H9 (cell line): Measurements from ENCODE around the gene CACNA1D. TPM values are rescaled to one million over a fixed set of nuclear protein-coding genes. Genes with fewer than 3 reads are reported as not detected.

Experiments used
- DNase-seq: peaks from one replicate; pipeline ENCODE4 v3.0.0-alpha.2; 2017
- H2AFZ ChIP-seq: one replicate; pipeline ENCODE4 v1.6.1; 2013; ENCODE audit warnings: mild to moderate bottlenecking, low read length, control low read depth, moderate library complexity
- H2AK5ac ChIP-seq: 2 replicates; pipeline ENCODE4 v1.6.1; 2013; ENCODE audit warnings: low read length, control low read depth, mixed read lengths; ENCODE audit not compliant: insufficient read length
- H2BK120ac ChIP-seq: one replicate; pipeline ENCODE4 v1.6.1; 2013; ENCODE audit warnings: low read depth, mild to moderate bottlenecking, low read length, control low read depth, inconsistent platforms; ENCODE audit not compliant: poor library complexity, severe bottlenecking
- H2BK12ac ChIP-seq: 2 replicates; pipeline ENCODE4 v1.6.1; 2013; ENCODE audit warnings: low read length, control low read depth, mixed read lengths, low read depth; ENCODE audit not compliant: insufficient read length
- H2BK15ac ChIP-seq: 2 replicates; pipeline ENCODE4 v1.6.1; 2013; ENCODE audit warnings: low read depth, low read length, control low read depth
- H2BK20ac ChIP-seq: one replicate; pipeline ENCODE4 v1.6.1; 2013; ENCODE audit warnings: low read depth, mild to moderate bottlenecking, low read length, control low read depth, inconsistent platforms; ENCODE audit not compliant: poor library complexity, severe bottlenecking
- H2BK5ac ChIP-seq: 2 replicates; pipeline ENCODE4 v1.6.1; 2013; ENCODE audit warnings: low read length, control low read depth, mixed read lengths; ENCODE audit not compliant: insufficient read length
- H3K14ac ChIP-seq: 2 replicates; pipeline ENCODE4 v1.6.1; 2013; ENCODE audit warnings: low read length, control low read depth; ENCODE audit not compliant: insufficient read depth
- H3K18ac ChIP-seq: 2 replicates; pipeline ENCODE4 v1.6.1; 2013; ENCODE audit warnings: low read depth, mild to moderate bottlenecking, mixed read lengths, low read length, control low read depth; ENCODE audit not compliant: insufficient read length
- H3K23ac ChIP-seq: 2 replicates; pipeline ENCODE4 v1.6.1; 2013; ENCODE audit warnings: low read length, control low read depth, mixed read lengths, low read depth; ENCODE audit not compliant: insufficient read length
- H3K23me2 ChIP-seq: 2 replicates; pipeline ENCODE4 v1.6.1; 2013; ENCODE audit warnings: low read depth, mild to moderate bottlenecking, mixed read lengths, low read length, control low read depth; ENCODE audit not compliant: insufficient read length, poor library complexity, severe bottlenecking
- H3K27ac ChIP-seq: 2 replicates; pipeline ENCODE4 v1.5.1; 2013; ENCODE audit warnings: low read length, control low read depth, mixed read lengths, low read depth; ENCODE audit not compliant: insufficient read length
- H3K27me3 ChIP-seq: 2 replicates; pipeline ENCODE4 v1.6.1; 2013; ENCODE audit warnings: low read length, control low read depth, inconsistent platforms; ENCODE audit not compliant: insufficient read depth
- H3K4ac ChIP-seq: 2 replicates; pipeline ENCODE4 v1.6.1; 2013; ENCODE audit warnings: low read depth, mild to moderate bottlenecking, control low read depth, inconsistent platforms, low read length, moderate library complexity
- H3K4me1 ChIP-seq: 2 replicates; pipeline ENCODE4 v1.6.1; 2013; ENCODE audit warnings: low read length, control low read depth, inconsistent platforms; ENCODE audit not compliant: insufficient read depth
- H3K4me2 ChIP-seq: 2 replicates; pipeline ENCODE4 v1.6.1; 2013; ENCODE audit warnings: low read length, control low read depth, mixed read lengths; ENCODE audit not compliant: insufficient read length, insufficient read depth
- H3K56ac ChIP-seq: 2 replicates; pipeline ENCODE4 v1.6.1; 2013; ENCODE audit warnings: low read depth, mild to moderate bottlenecking, mixed read lengths, low read length, control low read depth; ENCODE audit not compliant: insufficient read length
- H3K79me1 ChIP-seq: 2 replicates; pipeline ENCODE4 v1.6.1; 2013; ENCODE audit warnings: low read depth, mild to moderate bottlenecking, moderate library complexity, low read length, control low read depth, inconsistent platforms; ENCODE audit not compliant: insufficient read depth, poor library complexity, severe bottlenecking
- H3K79me2 ChIP-seq: 2 replicates; pipeline ENCODE4 v1.6.1; 2013; ENCODE audit warnings: low read length, control low read depth, inconsistent platforms; ENCODE audit not compliant: insufficient read depth
- H3K9ac ChIP-seq: 2 replicates; pipeline ENCODE4 v1.6.1; 2013; ENCODE audit warnings: low read length, control low read depth, mixed read lengths; ENCODE audit not compliant: insufficient read length; ENCODE audit errors: extremely low read depth
- H3K9me3 ChIP-seq: one replicate; pipeline ENCODE4 v1.6.1; 2013; ENCODE audit warnings: low read depth, low read length, inconsistent platforms; ENCODE audit not compliant: control insufficient read depth
- H3T11ph ChIP-seq: one replicate; pipeline ENCODE4 v1.6.1; 2013; ENCODE audit warnings: mild to moderate bottlenecking, low read length, control low read depth, inconsistent platforms
- H4K20me1 ChIP-seq: one replicate; pipeline ENCODE4 v1.6.1; 2013; ENCODE audit not compliant: control insufficient read depth, insufficient read length, insufficient read depth
- H4K5ac ChIP-seq: 2 replicates; pipeline ENCODE4 v1.6.1; 2013; ENCODE audit warnings: low read depth, mild to moderate bottlenecking, mixed read lengths, low read length, control low read depth; ENCODE audit not compliant: insufficient read length
- H4K8ac ChIP-seq: replicated peaks from 2 replicates; pipeline ENCODE4 v1.6.1; 2013; ENCODE audit warnings: low read length, control low read depth, mixed read lengths, low read depth; ENCODE audit not compliant: insufficient read length
- H4K91ac ChIP-seq: 2 replicates; pipeline ENCODE4 v1.6.1; 2013; ENCODE audit warnings: low read depth, mild to moderate bottlenecking, moderate library complexity, mixed read lengths, low read length, control low read depth; ENCODE audit not compliant: insufficient read length
- H3K27ac Mint-ChIP-seq, 3 experiments: 2 replicates in 2 of 3; 3 replicates in 1 of 3; pipeline ENCODE4 v1.8.0; 2020 to 2021; ENCODE audit warnings: mixed read lengths in 3 of 3, mild to moderate bottlenecking in 1 of 3, moderate library complexity in 1 of 3
- H3K27me3 Mint-ChIP-seq: 2 replicates; pipeline ENCODE4 v1.8.0; 2021; ENCODE audit warnings: low read depth, mild to moderate bottlenecking, moderate library complexity, mixed read lengths
- H3K36me3 Mint-ChIP-seq, 3 experiments: 2 replicates in 2 of 3; 3 replicates in 1 of 3; pipeline ENCODE4 v1.8.0; 2020 to 2021; ENCODE audit warnings: low read depth in 3 of 3, mixed read lengths in 3 of 3; ENCODE audit not compliant: insufficient read depth in 1 of 3
- H3K4me1 Mint-ChIP-seq, 2 experiments: 2 replicates each; pipeline ENCODE4 v1.8.0; 2020; ENCODE audit warnings: mixed read lengths in 2 of 2
- H3K4me3 Mint-ChIP-seq, 2 experiments: 2 replicates in 1 of 2; 3 replicates in 1 of 2; pipeline ENCODE4 v1.8.0; 2020 to 2021; ENCODE audit warnings: mild to moderate bottlenecking in 2 of 2, mixed read lengths in 2 of 2, moderate library complexity in 1 of 2
- H3K9me3 Mint-ChIP-seq, 2 experiments: 2 replicates in 1 of 2; 3 replicates in 1 of 2; pipeline ENCODE4 v1.8.0; 2020; ENCODE audit warnings: mild to moderate bottlenecking in 2 of 2, mixed read lengths in 2 of 2, moderate library complexity in 1 of 2
- CTCF ChIP-seq: fragments of 200-600 bp; sonication (generic); conservative IDR thresholded peaks from 3 replicates; pipeline ENCODE4 v1.8.0; 2021; ENCODE audit warnings: antibody characterized with exemption, mild to moderate bottlenecking
- WGBS: extraction: QIAGEN DNeasy Blood & Tissue Kit; methylation state at CpG from one replicate; pipeline ENCODE4 v1.1.7; 2013; ENCODE audit warnings: missing lambda C conversion rate, low lambda C conversion rate, mixed read lengths; ENCODE audit not compliant: insufficient read length; ENCODE audit errors: extremely low coverage; 5-methylcytosine and 5-hydroxymethylcytosine counted together
- total RNA-seq: library from RNA; stranded (reverse); gene quantifications from 2 replicates; pipeline ENCODE4 v1.2.1, GENCODE V29; 2021

CACNA1D gene
- total RNA-seq, 1 experiment from 2014 or later = 3.5 TPM

GRCh38 chr3:53694046-53694445, 199.6 kb downstream of the CACNA1D start:
- no peak overlapping the region for H3K4me3 Mint-ChIP-seq
- Histone ChIP-seq H2BK120ac (no peak overlapping the region), H2BK12ac (no peak overlapping the region), H4K91ac (no peak overlapping the region), H2BK5ac (no peak overlapping the region), H3K23ac (no peak overlapping the region), H2AK5ac (no peak overlapping the region), H3K79me2 (no peaks in the 10 kb centered on the region), H2BK20ac (no peak overlapping the region), H3K4me1 (no peaks in the 10 kb centered on the region), H3T11ph (no peak overlapping the region), H3K4me2 (no peak overlapping the region), H4K5ac (no peak overlapping the region), H4K8ac (no peak overlapping the region), H3K79me1 (no peaks in the 10 kb centered on the region), H3K9ac (no peak overlapping the region), H4K20me1 (no peaks in the 10 kb centered on the region), H2BK15ac (no peak overlapping the region), H3K56ac (no peak overlapping the region), H3K4ac (no peak overlapping the region), H3K14ac (no peak overlapping the region), H3K27me3 (no peaks in the 10 kb centered on the region), H3K9me3 (no peaks in the 10 kb centered on the region), H3K27ac (no peak overlapping the region), H3K18ac (no peak overlapping the region), H2AFZ (no peak overlapping the region), H3K23me2 (no peaks in the 10 kb centered on the region)
- no peak for DNase-seq
- peak overlapping the region in 1 of 3 experiments; percentile 49; a peak in 1 of 7 replicates for H3K27ac Mint-ChIP-seq
- peaks cover 5% of the 10 kb centered on the region for H3K27me3 Mint-ChIP-seq
- H3K9me3 Mint-ChIP-seq = no peaks in the 10 kb centered on the region; a peak in 1 of 5 replicates
- no peak for TF ChIP-seq CTCF
- no peaks in the 10 kb centered on the region for H3K36me3 Mint-ChIP-seq
- H3K4me1 Mint-ChIP-seq = peaks cover 2 to 7% of the 10 kb centered on the region in 2 experiments; a peak in 2 of 4 replicates
- WGBS = no CpG with 5 or more reads among the region's 4 CpGs
